ENCODE measurements around the gene PPID. TPM values are rescaled to one million over a fixed set of nuclear protein-coding genes. Genes with fewer than 3 reads are reported as not detected.

Gene PPID
- total and polyA plus RNA-seq, 9 of the 15 experiments (the other 6 are each of a cell fraction or from before 2014, with no cell fraction given): 46.5 to 160 (median 98.6) TPM

DNA sequence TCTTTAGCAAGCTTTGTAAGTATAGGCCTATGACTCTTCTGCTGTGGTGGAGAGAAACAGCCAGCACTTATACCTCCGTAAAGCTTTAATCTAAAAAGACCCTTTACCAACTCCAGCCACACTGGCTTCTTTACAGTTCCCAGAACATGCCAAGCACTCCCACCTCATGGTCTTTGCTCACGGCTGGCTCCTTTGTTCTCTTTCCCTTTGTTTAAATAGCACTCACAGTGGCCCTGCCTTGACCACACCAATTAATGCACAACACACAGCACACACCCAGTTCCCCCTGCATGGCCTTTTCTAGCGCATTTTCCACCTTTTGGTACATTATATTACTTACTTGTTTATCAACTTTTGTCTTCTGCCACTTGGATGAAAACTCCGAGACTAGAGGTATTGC lies 18.9 kb downstream of the PPID start:
- Histone ChIP-seq H3K27me3 (ENCODE audit: control insufficient read depth in 2 of 2, insufficient read depth in 2 of 2, low read length in 2 of 2) (no peaks in the 10 kb centered on the region), H3K27ac (ENCODE audit: extremely low read depth, low read depth, low read length) (no peak overlapping the region), H3K36me3 (ENCODE audit: control insufficient read depth, insufficient read depth, low read length) (peaks cover 31% of the 10 kb centered on the region), H3K9me3 (replicated peaks; ENCODE audit: control insufficient read depth, insufficient read depth, low read depth, low read length) (no peaks in the 10 kb centered on the region), H4K20me1 (replicated peaks; ENCODE audit: control insufficient read depth, insufficient read depth, low read length) (no peaks in the 10 kb centered on the region), H3K9ac (ENCODE audit: insufficient read depth in 1 of 2, low read depth in 2 of 2, low read length in 2 of 2) (no peak overlapping the region), H3K4me3 (no peak overlapping the region), H3K9me1 (ENCODE audit: control insufficient read depth, insufficient read depth, low read length) (no peaks in the 10 kb centered on the region), H3K4me2 (ENCODE audit: insufficient read depth, low read length) (no peak overlapping the region), H3K79me2 (ENCODE audit: control insufficient read depth, insufficient read depth, low read length) (no peaks in the 10 kb centered on the region), H2AFZ (ENCODE audit: low read depth, low read length) (no peak overlapping the region), H3K4me1 (replicated peaks in 1 of 2; ENCODE audit: control insufficient read depth in 2 of 2, insufficient read depth in 2 of 2, low read length in 2 of 2) (no peaks in the 10 kb centered on the region)
- 89% methylated on average over 3 of the region's 4 CpGs for WGBS (ENCODE audit: insufficient coverage, low coverage, missing lambda C conversion rate)
- ATAC-seq: no peak
- no peak for FAIRE-seq
- no peak for DNase-seq (ENCODE audit: extremely low read depth in 1 of 4, low spot score in 3 of 4)
- ChIA-PET CTCF (ENCODE audit: low intra/inter-chr PET ratio) (no interaction called here), POLR2A (no interaction called here)
- in situ Hi-C loops (cut with MboI) (no loop called here), intact Hi-C loops (cut with micrococcal nuclease) (no loop called here)
- no peak for TF ChIP-seq CHD4 (IDR thresholded peaks at IDR 0.05; ENCODE audit: insufficient read depth, insufficient replicate concordance, low read depth, low read length, poor library complexity, severe bottlenecking)
- TF ChIP-seq, protein P1, sequence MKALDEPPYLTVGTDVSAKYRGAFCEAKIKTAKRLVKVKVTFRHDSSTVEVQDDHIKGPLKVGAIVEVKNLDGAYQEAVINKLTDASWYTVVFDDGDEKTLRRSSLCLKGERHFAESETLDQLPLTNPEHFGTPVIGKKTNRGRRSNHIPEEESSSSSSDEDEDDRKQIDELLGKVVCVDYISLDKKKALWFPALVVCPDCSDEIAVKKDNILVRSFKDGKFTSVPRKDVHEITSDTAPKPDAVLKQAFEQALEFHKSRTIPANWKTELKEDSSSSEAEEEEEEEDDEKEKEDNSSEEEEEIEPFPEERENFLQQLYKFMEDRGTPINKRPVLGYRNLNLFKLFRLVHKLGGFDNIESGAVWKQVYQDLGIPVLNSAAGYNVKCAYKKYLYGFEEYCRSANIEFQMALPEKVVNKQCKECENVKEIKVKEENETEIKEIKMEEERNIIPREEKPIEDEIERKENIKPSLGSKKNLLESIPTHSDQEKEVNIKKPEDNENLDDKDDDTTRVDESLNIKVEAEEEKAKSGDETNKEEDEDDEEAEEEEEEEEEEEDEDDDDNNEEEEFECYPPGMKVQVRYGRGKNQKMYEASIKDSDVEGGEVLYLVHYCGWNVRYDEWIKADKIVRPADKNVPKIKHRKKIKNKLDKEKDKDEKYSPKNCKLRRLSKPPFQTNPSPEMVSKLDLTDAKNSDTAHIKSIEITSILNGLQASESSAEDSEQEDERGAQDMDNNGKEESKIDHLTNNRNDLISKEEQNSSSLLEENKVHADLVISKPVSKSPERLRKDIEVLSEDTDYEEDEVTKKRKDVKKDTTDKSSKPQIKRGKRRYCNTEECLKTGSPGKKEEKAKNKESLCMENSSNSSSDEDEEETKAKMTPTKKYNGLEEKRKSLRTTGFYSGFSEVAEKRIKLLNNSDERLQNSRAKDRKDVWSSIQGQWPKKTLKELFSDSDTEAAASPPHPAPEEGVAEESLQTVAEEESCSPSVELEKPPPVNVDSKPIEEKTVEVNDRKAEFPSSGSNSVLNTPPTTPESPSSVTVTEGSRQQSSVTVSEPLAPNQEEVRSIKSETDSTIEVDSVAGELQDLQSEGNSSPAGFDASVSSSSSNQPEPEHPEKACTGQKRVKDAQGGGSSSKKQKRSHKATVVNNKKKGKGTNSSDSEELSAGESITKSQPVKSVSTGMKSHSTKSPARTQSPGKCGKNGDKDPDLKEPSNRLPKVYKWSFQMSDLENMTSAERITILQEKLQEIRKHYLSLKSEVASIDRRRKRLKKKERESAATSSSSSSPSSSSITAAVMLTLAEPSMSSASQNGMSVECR (CRISPR knock-in tag; IDR thresholded peaks at IDR 0.05): no peak
- no TSS peak for BruUV-seq (replicated peaks)
